HG03139 (cell line): ENCODE results near the gene BCL11B.

ENCODE experiments used
- ATAC-seq: cut with Tn5 transposase; IDR thresholded peaks from one replicate; pipeline ENCODE4 v1.9.1; 2021; ENCODE audit not compliant: unreplicated experiment

The BCL11B gene

GRCh38 chr14:99256483-99256874 is 15.5 kb downstream of the BCL11B start:
- ATAC-seq: no peak

GRCh38 chr14:99255621-99256482 is 16.1 kb downstream of the BCL11B start:
- no peak for ATAC-seq

GRCh38 chr14:99254328-99255009 is 17.5 kb downstream of the BCL11B start:
- no peak for ATAC-seq

- ATAC-seq: no peak
Measured at GRCh38 chr14:99253890-99254289, 18.1 kb downstream of the BCL11B start.

- ATAC-seq: no peak
Measured at GRCh38 chr14:99252940-99253868, 18.8 kb downstream of the BCL11B start.

- no peak for ATAC-seq
Measured at GRCh38 chr14:99252443-99252939, 19.5 kb downstream of the BCL11B start.

GRCh38 chr14:99251721-99252120 is 20.3 kb downstream of the BCL11B start:
- ATAC-seq: no peak

GRCh38 chr14:99250636-99251208 is 21.3 kb downstream of the BCL11B start:
- no peak for ATAC-seq

- ATAC-seq: no peak
Measured at GRCh38 chr14:99249389-99249788, 22.6 kb downstream of the BCL11B start.

- ATAC-seq: no peak
Measured at GRCh38 chr14:99248761-99249171, 23.2 kb downstream of the BCL11B start.

GRCh38 chr14:99247772-99248171 is 24.2 kb downstream of the BCL11B start:
- ATAC-seq: no peak

GRCh38 chr14:99247101-99247729 is 24.8 kb downstream of the BCL11B start:
- ATAC-seq: no peak

GRCh38 chr14:99246536-99247097 is 25.4 kb downstream of the BCL11B start:
- no peak for ATAC-seq

- no peak for ATAC-seq
Measured at GRCh38 chr14:99245564-99246511, 26.2 kb downstream of the BCL11B start.

GRCh38 chr14:99244941-99245563 is 26.9 kb downstream of the BCL11B start:
- no peak for ATAC-seq

- no peak for ATAC-seq
Measured at GRCh38 chr14:99244367-99244901, 27.6 kb downstream of the BCL11B start.

GRCh38 chr14:99242816-99243721 is 28.9 kb downstream of the BCL11B start:
- ATAC-seq: no peak
